ENCODE results near the gene RBMS3. TPM values are rescaled to one million over a fixed set of nuclear protein-coding genes. Genes with fewer than 3 reads are reported as not detected.

The RBMS3 gene
- total and polyA plus RNA-seq, 2 experiments from 2014 or later, result 34.9 to 37.1 TPM

- no peaks in the 10 kb centered on the region for H3K9me2 ChIP-seq (replicated peaks; ENCODE audit: insufficient read depth)
- no peak for DNase-seq (ENCODE audit: low spot score)
- no peaks in the 10 kb centered on the region for H4K20me1 ChIP-seq (ENCODE audit: insufficient read depth, poor library complexity, severe bottlenecking)
- H3K4me2 ChIP-seq, result no peak overlapping the region
- 73% methylated on average over 6 of the region's 6 CpGs for WGBS (ENCODE audit: low lambda C conversion rate, missing lambda C conversion rate)
- H3K4me3 ChIP-seq, result no peak overlapping the region
- H3K36me3 ChIP-seq (replicated peaks; ENCODE audit: insufficient read depth, low read depth), result no peaks in the 10 kb centered on the region
- no peak for TF ChIP-seq CTCF (IDR thresholded peaks at IDR 0.05; ENCODE audit: poor library complexity)
- no peaks in the 10 kb centered on the region for H3K79me2 ChIP-seq
- H2AFZ ChIP-seq, result no peak overlapping the region
- no peaks in the 10 kb centered on the region for H3K27me3 ChIP-seq
- H3K4me1 ChIP-seq (ENCODE audit: insufficient read depth), result peaks cover 7% of the 10 kb centered on the region
- no peaks in the 10 kb centered on the region for H3K9me3 ChIP-seq (ENCODE audit: low read depth)
- H3K27ac ChIP-seq, result no peak overlapping the region
Observed at GRCh38 chr3:29644261-29644660, 363.4 kb downstream of the RBMS3 start.

DNA sequence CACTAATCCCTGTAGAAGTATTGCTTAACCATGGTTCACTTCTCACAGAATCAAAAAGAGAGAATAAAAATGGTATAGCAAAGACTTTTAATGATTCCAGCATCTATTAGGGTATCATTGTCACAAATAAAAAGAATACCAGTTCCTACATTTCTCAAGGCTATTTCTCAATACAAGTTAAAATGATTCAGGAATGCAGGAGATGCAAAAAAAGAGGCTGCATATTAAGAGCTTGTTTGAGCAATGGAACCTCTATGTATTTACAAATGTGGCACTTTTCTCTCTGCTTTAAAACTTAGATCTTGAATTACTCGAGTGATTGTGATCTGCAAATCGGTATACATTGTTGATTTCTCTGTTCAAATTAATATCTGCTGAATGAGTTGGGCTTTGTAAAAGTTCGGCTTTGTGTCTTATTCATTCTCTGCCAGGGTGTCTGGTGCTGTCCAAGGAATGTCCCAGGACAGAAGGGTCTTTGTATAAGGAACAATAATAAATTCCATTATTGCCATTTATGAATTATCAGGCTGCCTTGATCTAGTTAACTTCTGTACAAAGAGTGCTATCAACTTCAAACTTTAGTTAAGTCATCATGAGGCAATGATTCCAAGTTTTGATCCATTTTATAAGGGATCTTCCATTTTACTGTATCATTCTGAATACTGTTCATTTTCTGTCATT lies 364.2 kb downstream of the RBMS3 start:
- Histone ChIP-seq H4K20me1 (ENCODE audit: insufficient read depth, poor library complexity, severe bottlenecking) (no peaks in the 10 kb centered on the region), H3K27me3 (no peaks in the 10 kb centered on the region), H3K27ac (no peak overlapping the region), H2AFZ (no peak overlapping the region), H3K4me3 (no peak overlapping the region), H3K4me2 (no peak overlapping the region), H3K9me2 (replicated peaks; ENCODE audit: insufficient read depth) (no peaks in the 10 kb centered on the region), H3K36me3 (replicated peaks; ENCODE audit: insufficient read depth, low read depth) (no peaks in the 10 kb centered on the region), H3K4me1 (ENCODE audit: insufficient read depth) (peaks cover 7% of the 10 kb centered on the region), H3K79me2 (no peaks in the 10 kb centered on the region), H3K9me3 (ENCODE audit: low read depth) (no peaks in the 10 kb centered on the region)
- TF ChIP-seq EZH2 (IDR thresholded peaks at IDR 0.05; ENCODE audit: borderline replicate concordance), result no peak
- no peak for TF ChIP-seq EZH2phosphoT487 (IDR thresholded peaks at IDR 0.05; ENCODE audit: low read depth, severe bottlenecking, unreplicated experiment)
- no peak for TF ChIP-seq CTCF (IDR thresholded peaks at IDR 0.05; ENCODE audit: poor library complexity)
- WGBS (ENCODE audit: low lambda C conversion rate, missing lambda C conversion rate), result 95% methylated on average over 3 of the region's 3 CpGs
- DNase-seq (ENCODE audit: low spot score), result no peak

DNA sequence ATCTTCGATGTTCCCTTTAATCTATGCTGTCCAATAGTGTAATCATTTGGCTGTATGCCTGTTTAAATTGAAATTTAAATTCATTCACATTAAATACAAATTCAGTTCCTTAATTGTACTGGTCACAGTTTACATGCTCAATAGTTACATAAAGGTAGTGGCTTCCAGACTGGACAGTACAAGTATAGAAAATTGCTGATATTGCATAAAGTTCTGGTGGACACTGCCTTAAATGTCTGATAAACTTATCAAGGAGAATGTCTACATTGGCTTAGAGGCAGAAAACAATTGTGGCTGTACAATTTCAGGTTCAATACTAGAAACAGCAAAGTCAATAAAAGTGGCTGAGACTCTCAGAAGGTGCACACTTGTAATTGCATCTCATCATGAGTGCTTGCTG lies 365.2 kb downstream of the RBMS3 start:
- Histone ChIP-seq H3K36me3 (replicated peaks; ENCODE audit: insufficient read depth, low read depth) (no peaks in the 10 kb centered on the region), H3K9me3 (ENCODE audit: low read depth) (no peaks in the 10 kb centered on the region), H3K4me1 (ENCODE audit: insufficient read depth) (peaks cover 7% of the 10 kb centered on the region), H3K4me3 (no peak overlapping the region), H3K27me3 (no peaks in the 10 kb centered on the region), H2AFZ (no peak overlapping the region), H3K27ac (no peak overlapping the region), H4K20me1 (ENCODE audit: insufficient read depth, poor library complexity, severe bottlenecking) (no peaks in the 10 kb centered on the region), H3K4me2 (no peak overlapping the region), H3K79me2 (no peaks in the 10 kb centered on the region), H3K9me2 (replicated peaks; ENCODE audit: insufficient read depth) (no peaks in the 10 kb centered on the region)
- no peak for TF ChIP-seq CTCF (IDR thresholded peaks at IDR 0.05; ENCODE audit: poor library complexity)
- 87% methylated on average over 1 of the region's 1 CpG for WGBS (ENCODE audit: low lambda C conversion rate, missing lambda C conversion rate)
- no peak for DNase-seq (ENCODE audit: low spot score)

All from hepatocyte (in vitro differentiated cells).